Urothelium cell line (cell line): ENCODE results near the gene FAM9A.

Experiments
- DNase-seq: peaks from one replicate; pipeline ENCODE4 v3.0.0; 2011; ENCODE audit warnings: low spot score, mixed read lengths
- FAIRE-seq: peaks from 2 replicates; lab custom pipeline; 2011; peaks lifted over from hg19 to GRCh38; lab: Jason Lieb, UNC

FAM9A gene

GRCh38 chrX:8801041-8801599 lies at the start of gene FAM9A:
Gene FAM9A (minus strand): TSS chrX:8801383. CDS start chrX:8800171, 1,212 bp downstream.
- no peak for DNase-seq
- FAIRE-seq: no peak

- no peak for FAIRE-seq
- DNase-seq: no peak
Observed at GRCh38 chrX:8850478-8850877, 49.3 kb upstream of the FAM9A start.

- DNase-seq: no peak
- no peak for FAIRE-seq
Observed at GRCh38 chrX:8849945-8850344, 48.8 kb upstream of the FAM9A start.

GRCh38 chrX:8849458-8849857 lies 48.3 kb upstream of the FAM9A start:
- no peak for DNase-seq
- no peak for FAIRE-seq

GRCh38 chrX:8848911-8849310 lies 47.7 kb upstream of the FAM9A start:
- FAIRE-seq: no peak
- DNase-seq: peak; percentile 18

GRCh38 chrX:8848441-8848840 lies 47.3 kb upstream of the FAM9A start:
- FAIRE-seq (no peak), DNase-seq (no peak)

- no peak for DNase-seq
Observed at GRCh38 chrX:8847360-8847759, 46.2 kb upstream of the FAM9A start.

GRCh38 chrX:8846266-8846665 lies 45.1 kb upstream of the FAM9A start:
- FAIRE-seq (no peak), DNase-seq (no peak)

More at GRCh38 chrX:8847360-8847759, 46.2 kb upstream of the FAM9A start:
- no peak for FAIRE-seq

GRCh38 chrX:8845469-8845868 lies 44.3 kb upstream of the FAM9A start:
- DNase-seq (no peak), FAIRE-seq (no peak)

- FAIRE-seq: no peak
Observed at GRCh38 chrX:8845060-8845459, 43.9 kb upstream of the FAM9A start.

GRCh38 chrX:8844157-8844556 lies 43.0 kb upstream of the FAM9A start:
- no peak for DNase-seq
- no peak for FAIRE-seq

More at GRCh38 chrX:8845060-8845459, 43.9 kb upstream of the FAM9A start:
- peak; percentile 39 for DNase-seq

GRCh38 chrX:8841911-8842310 lies 40.7 kb upstream of the FAM9A start:
- FAIRE-seq (no peak), DNase-seq (peak; percentile 4)

- FAIRE-seq (no peak), DNase-seq (no peak)
Observed at GRCh38 chrX:8834392-8834791, 33.2 kb upstream of the FAM9A start.

GRCh38 chrX:8832582-8833378 lies 31.6 kb upstream of the FAM9A start:
- FAIRE-seq (no peak), DNase-seq (no peak)

GRCh38 chrX:8823698-8824097 lies 22.5 kb upstream of the FAM9A start:
- no peak for DNase-seq
- FAIRE-seq: no peak

GRCh38 chrX:8822002-8822401 lies 20.8 kb upstream of the FAM9A start:
- no peak for DNase-seq
- FAIRE-seq: no peak

- DNase-seq (no peak), FAIRE-seq (no peak)
Observed at GRCh38 chrX:8820910-8821527, 19.8 kb upstream of the FAM9A start.

- no peak for FAIRE-seq
Observed at GRCh38 chrX:8815460-8816065, 14.4 kb upstream of the FAM9A start.

GRCh38 chrX:8813036-8813435 lies 11.9 kb upstream of the FAM9A start:
- FAIRE-seq (no peak), DNase-seq (no peak)

More at GRCh38 chrX:8815460-8816065, 14.4 kb upstream of the FAM9A start:
- DNase-seq: peak; percentile 17

GRCh38 chrX:8811611-8812010 lies 10.4 kb upstream of the FAM9A start:
- FAIRE-seq (no peak), DNase-seq (no peak)

- no peak for DNase-seq
- no peak for FAIRE-seq
Observed at GRCh38 chrX:8808661-8809060, 7.5 kb upstream of the FAM9A start.

- FAIRE-seq (no peak), DNase-seq (no peak)
Observed at GRCh38 chrX:8805974-8806373, 4.8 kb upstream of the FAM9A start.
